HepG2 (cell line): ENCODE data around the gene TEX261. TPM values are rescaled to one million over a fixed set of nuclear protein-coding genes. Genes with fewer than 3 reads are reported as not detected.
A peak's percentile ranks its signal among the peaks of the same experiment; 100 is the strongest.

ENCODE experiments used
- GABPA ChIP-seq, 2 experiments: IDR thresholded peaks; 2 replicates each; pipeline ENCODE4 v1.6.1; 2011 to 2016; ENCODE audit warnings: low read depth in 2 of 2, low read length in 1 of 2, missing biosample characterization in 1 of 2, missing genetic modification characterization in 1 of 2
- KIAA2018 ChIP-seq: sonication (generic); formaldehyde crosslinking; IDR thresholded peaks from 2 replicates; pipeline ENCODE4 v1.5.0; 2020; ENCODE audit warnings: mild to moderate bottlenecking, missing genetic modification reagents, borderline replicate concordance
- MBNL3 ChIP-seq: fragments of 250-450 bp; sonication (Bioruptor Pico); conservative IDR thresholded peaks from 2 replicates; pipeline ENCODE4 v1.8.0; 2022; ENCODE audit warnings: mild to moderate bottlenecking, inconsistent platforms
- polyA plus RNA-seq, 8 experiments: library from polyadenylated mRNA; depleted of rRNA in 3 of 8; stranded (reverse) in 7 of 8; unstranded in 1 of 8; fragments of >200 nt; fragmentation: Illumina TruSeq in 4 of 8; extraction: Trizol in 4 of 8; gene quantifications; 2 replicates each; pipeline versions ENCODE4 v1.2.1 to v1.2.3, GENCODE V29; 2011 to 2016; ENCODE audit warnings: low read depth in 4 of 8, missing spikeins in 1 of 8, mixed read lengths in 1 of 8; ENCODE audit not compliant: insufficient read depth in 1 of 8
- total RNA-seq, 5 experiments: library from RNA; depleted of rRNA; stranded (reverse); fragments of >200 nt; fragmentation: Illumina TruSeq; extraction: Trizol; gene quantifications; 2 replicates each; pipeline ENCODE4 v1.2.3, GENCODE V29; 2016; ENCODE audit warnings: low read depth in 1 of 5
- TF ChIP-seq, protein P1 (sequence below): sonication (generic); formaldehyde crosslinking; IDR thresholded peaks from 2 replicates; pipeline ENCODE4 v1.4.0; 2020; ENCODE audit warnings: missing genetic modification reagents

The TEX261 gene
- total and polyA plus RNA-seq, 2 of the 13 experiments (the other 11 are each of a cell fraction or from before 2014, with no cell fraction given), result 43.8 to 78.7 TPM

DNA sequence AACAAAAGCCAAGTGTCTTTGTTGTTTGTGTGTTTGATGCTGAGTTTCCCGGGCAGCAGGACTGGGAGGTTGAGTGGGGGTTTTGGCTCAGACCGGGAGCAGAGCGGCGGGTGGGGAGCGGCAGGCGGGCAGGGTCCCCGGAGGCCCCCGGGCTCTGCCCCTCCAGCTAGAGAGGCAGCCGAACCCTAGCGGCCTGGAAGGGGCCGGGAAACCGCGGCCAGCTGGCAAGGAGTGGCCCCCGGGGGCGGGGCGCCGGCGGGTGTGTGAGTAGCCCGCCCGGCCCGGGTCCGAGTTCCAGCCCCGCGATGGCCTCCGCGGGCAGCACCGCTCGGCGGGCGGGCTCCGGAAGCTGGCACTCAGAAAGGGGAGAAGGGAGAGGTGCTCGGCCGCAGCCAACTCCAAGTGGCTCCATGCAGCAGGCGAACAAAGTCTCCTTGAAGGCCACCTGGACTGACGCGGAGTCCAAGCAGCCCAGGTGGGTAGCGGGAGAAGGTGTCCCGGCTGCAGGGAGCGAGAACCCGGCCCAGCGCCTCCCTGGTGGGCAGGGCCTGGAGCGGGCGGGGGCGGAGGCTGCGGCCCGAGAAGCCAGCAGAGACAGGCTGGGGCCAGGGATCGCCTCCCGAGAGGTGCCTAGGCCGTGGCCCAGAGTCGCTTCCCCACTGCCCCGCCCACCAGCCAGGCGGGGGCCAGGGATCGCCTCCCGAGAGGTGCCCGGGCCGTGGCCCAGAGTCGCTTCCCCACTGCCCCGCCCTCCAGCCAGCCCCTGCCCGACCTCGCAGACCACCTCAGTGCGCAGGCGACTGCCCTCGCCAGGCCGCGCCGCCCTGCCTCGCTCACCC, 16.1 kb downstream of the TEX261 start, which contains the start of gene ANKRD53 (continued):
- no peak for TF ChIP-seq KIAA2018 (CRISPR knock-in tag)
- TF ChIP-seq GABPA (IDR thresholded peaks at IDR 0.05; ENCODE audit: low read depth, low read length), result no peak
- no peak for TF ChIP-seq GABPA (CRISPR knock-in tag; IDR thresholded peaks at IDR 0.05; ENCODE audit: low read depth)
- TF ChIP-seq, protein P1, sequence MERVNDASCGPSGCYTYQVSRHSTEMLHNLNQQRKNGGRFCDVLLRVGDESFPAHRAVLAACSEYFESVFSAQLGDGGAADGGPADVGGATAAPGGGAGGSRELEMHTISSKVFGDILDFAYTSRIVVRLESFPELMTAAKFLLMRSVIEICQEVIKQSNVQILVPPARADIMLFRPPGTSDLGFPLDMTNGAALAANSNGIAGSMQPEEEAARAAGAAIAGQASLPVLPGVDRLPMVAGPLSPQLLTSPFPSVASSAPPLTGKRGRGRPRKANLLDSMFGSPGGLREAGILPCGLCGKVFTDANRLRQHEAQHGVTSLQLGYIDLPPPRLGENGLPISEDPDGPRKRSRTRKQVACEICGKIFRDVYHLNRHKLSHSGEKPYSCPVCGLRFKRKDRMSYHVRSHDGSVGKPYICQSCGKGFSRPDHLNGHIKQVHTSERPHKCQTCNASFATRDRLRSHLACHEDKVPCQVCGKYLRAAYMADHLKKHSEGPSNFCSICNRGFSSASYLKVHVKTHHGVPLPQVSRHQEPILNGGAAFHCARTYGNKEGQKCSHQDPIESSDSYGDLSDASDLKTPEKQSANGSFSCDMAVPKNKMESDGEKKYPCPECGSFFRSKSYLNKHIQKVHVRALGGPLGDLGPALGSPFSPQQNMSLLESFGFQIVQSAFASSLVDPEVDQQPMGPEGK (CRISPR knock-in tag), result peak; percentile 9; the same call in 1 of the 2 replicates
- TF ChIP-seq MBNL3 (CRISPR knock-in tag), result no peak
